Body of pancreas (tissue), 4 donors: ENCODE measurements around the gene CSF2. TPM values are rescaled to one million over a fixed set of nuclear protein-coding genes. Genes with fewer than 3 reads are reported as not detected.

Source experiments
- ATAC-seq: fragments of 150-250 bp; one replicate; pipeline ENCODE4 v1.9.1; 2016
- DNase-seq, 4 donors: peaks; one replicate each; pipeline ENCODE4 v3.0.0-alpha.2; 2019
- H3K27ac ChIP-seq, 4 donors: fragments of 200-600 bp; sonication (generic); 1 replicate in 3 of 4; 2 replicates in 1 of 4; pipeline versions ENCODE4 v1.5.1 to v1.6.1; 2016 to 2019; ENCODE audit warnings: mild to moderate bottlenecking in 1 of 4, mixed read lengths in 1 of 4, moderate library complexity in 1 of 4
- H3K27me3 ChIP-seq, 2 donors: fragments of 200-600 bp; sonication (generic); one replicate each; pipeline ENCODE4 v1.6.0; 2016; ENCODE audit warnings: mild to moderate bottlenecking in 1 of 2
- H3K36me3 ChIP-seq, 2 donors: fragments of 200-600 bp; sonication (generic); replicated peaks in 1 of 2; 2 replicates each; pipeline ENCODE4 v1.5.1; 2016; ENCODE audit warnings: low read depth in 2 of 2; ENCODE audit not compliant: insufficient read depth in 1 of 2
- H3K4me1 ChIP-seq: fragments of 200-600 bp; sonication (generic); one replicate; pipeline ENCODE4 v1.6.0; 2016
- H3K4me3 ChIP-seq, 2 donors: fragments of 200-600 bp; sonication (generic); 1 replicate in 1 of 2; 2 replicates in 1 of 2; pipeline ENCODE4 v1.5.1; 2016 to 2019
- H3K9me3 ChIP-seq, 3 donors: fragments of 200-600 bp; sonication (generic); 1 replicate in 2 of 3; 2 replicates in 1 of 3; pipeline ENCODE4 v1.5.1; 2016
- CTCF ChIP-seq, 7 experiments: fragments of 450-650 bp in 4 of 7; fragments of 200-600 bp in 3 of 7; sonication (generic) in 3 of 7; IDR thresholded peaks; one replicate each; pipeline ENCODE4 v1.5.1; 2016 to 2019; ENCODE audit warnings: antibody characterized with exemption in 7 of 7
- POLR2A ChIP-seq, 3 donors: fragments of 450-650 bp; IDR thresholded peaks; one replicate each; pipeline ENCODE4 v1.6.1; 2016; ENCODE audit warnings: antibody characterized with exemption in 3 of 3, mild to moderate bottlenecking in 2 of 3
- WGBS, 2 donors: methylation state at CpG; one replicate each; pipeline ENCODE4 v1.1.5; 2017; 5-methylcytosine and 5-hydroxymethylcytosine counted together
- intact Hi-C: fragments of 100-400 bp; cut with DNase I; formaldehyde crosslinking; loops from one replicate; pipeline ENCODE4 v1.15.1; 2023
- total RNA-seq, 2 donors: library from RNA; depleted of rRNA; stranded (reverse); fragments of >200 nt; gene quantifications; one replicate each; pipeline ENCODE4 v1.1.0, GENCODE V29; 2016

Gene CSF2
- total RNA-seq, 2 donors from 2014 or later: not detected

GRCh38 chr5:132056610-132057497, 16.7 kb upstream of the CSF2 start:
- no peaks in the 10 kb centered on the region for H3K4me1 ChIP-seq
- peak in 1 of 4 donors; percentile 3 for DNase-seq
- H3K27ac ChIP-seq: no peak overlapping the region
- no peaks in the 10 kb centered on the region for H3K9me3 ChIP-seq
- no peak for ATAC-seq
- H3K27me3 ChIP-seq: no peaks in the 10 kb centered on the region
- no peak overlapping the region for H3K4me3 ChIP-seq
- 83 to 91% methylated on average over 13 of the region's 14 CpGs for WGBS, 2 donors
- H3K36me3 ChIP-seq: no peaks in the 10 kb centered on the region
- no peak for TF ChIP-seq CTCF (IDR thresholded peaks at IDR 0.05)
- no peak for TF ChIP-seq POLR2A (IDR thresholded peaks at IDR 0.05)
- intact Hi-C loops: no loop called here

DNA sequence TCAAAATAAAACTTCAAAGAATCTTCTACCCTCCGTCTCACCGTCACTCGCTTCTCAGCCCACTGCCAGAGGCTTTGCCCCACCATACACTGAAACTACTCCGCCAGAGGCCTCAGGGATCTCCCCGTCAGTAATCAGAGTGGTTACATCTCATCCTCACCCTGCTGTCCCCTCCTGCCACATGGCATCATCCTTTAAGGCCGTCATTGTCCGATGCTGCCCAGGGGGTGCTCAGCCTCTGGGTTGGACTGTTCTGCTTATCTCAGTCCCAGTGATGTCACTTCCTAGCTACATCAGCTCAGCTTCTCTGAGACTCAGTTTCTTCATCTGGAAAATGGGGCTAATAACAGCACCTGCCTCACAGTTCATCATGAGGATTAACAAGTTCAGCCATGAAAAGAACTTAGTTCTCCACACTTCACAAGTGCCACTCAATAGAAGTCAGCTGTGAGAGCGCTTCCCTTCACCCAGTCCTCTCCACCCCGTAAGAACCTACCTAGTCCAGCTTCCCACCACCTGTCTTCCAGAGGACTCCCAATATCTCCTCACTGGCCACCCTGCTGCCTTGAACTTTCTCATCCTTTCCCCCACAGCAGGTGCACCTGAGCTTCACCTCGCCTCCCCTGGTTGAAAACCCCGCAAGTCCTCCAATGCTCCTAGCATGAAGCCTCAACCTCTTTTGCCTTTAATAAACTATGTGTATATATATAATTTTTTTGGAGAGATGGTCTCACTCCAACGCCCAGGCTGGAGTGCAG, 15.9 kb upstream of the CSF2 start:
- TF ChIP-seq POLR2A (IDR thresholded peaks at IDR 0.05) (no peak), CTCF (IDR thresholded peaks at IDR 0.05) (no peak)
- 77 to 85% methylated on average over 12 of the region's 12 CpGs for WGBS, 2 donors
- Histone ChIP-seq H3K4me1 (no peaks in the 10 kb centered on the region), H3K27ac (no peak overlapping the region), H3K27me3 (no peaks in the 10 kb centered on the region), H3K4me3 (no peak overlapping the region), H3K9me3 (no peaks in the 10 kb centered on the region), H3K36me3 (no peaks in the 10 kb centered on the region)
- ATAC-seq: no peak
- intact Hi-C loops: no loop called here
- peak in 1 of 4 donors; percentile 5 for DNase-seq

- no peaks in the 10 kb centered on the region for H3K27me3 ChIP-seq
- H3K36me3 ChIP-seq: no peaks in the 10 kb centered on the region
- intact Hi-C loops: no loop called here
- H3K27ac ChIP-seq: no peak overlapping the region
- ATAC-seq (no peak), DNase-seq (peak in 2 of 4 donors; percentile 1 to 4)
- no peaks in the 10 kb centered on the region for H3K9me3 ChIP-seq
- WGBS, 2 donors: 58 to 76% methylated on average over 7 of the region's 7 CpGs
- TF ChIP-seq POLR2A (IDR thresholded peaks at IDR 0.05) (no peak), CTCF (IDR thresholded peaks at IDR 0.05) (no peak)
- no peak overlapping the region for H3K4me3 ChIP-seq
- no peaks in the 10 kb centered on the region for H3K4me1 ChIP-seq
Observed at GRCh38 chr5:132058646-132059042, 14.9 kb upstream of the CSF2 start.

DNA sequence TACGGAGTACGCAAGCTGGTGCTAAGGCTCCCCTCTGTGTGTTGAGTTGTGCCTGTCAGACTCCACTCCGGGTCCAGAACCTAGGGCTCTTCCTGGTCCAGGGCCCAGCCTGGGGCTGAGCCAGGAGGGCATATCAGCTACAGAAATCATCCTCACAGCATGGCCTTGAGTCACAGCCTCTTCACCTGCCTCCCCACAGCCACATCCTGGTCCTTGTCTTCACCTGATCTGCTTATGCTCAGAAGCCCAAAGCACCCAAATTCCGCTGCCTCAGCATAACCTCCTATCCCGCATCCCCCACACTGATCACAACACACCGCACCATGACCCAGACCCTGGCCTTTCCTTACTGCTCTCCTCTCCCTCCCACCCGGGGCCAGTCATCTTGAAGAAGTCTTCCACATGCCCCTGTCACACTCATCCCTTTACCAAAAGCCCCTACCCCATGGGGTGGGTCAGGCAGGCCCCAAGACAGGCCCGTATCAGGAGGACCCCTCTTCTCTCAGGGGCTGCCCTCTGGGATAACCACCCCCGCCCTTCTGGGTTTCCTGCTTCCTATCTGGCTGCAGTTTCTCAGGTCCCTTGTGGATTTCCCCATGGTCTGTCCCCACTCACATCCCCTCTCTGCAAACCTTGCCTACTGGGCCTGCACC, 14.4 kb upstream of the CSF2 start:
- ATAC-seq: no peak
- no peak for TF ChIP-seq CTCF (IDR thresholded peaks at IDR 0.05)
- DNase-seq: peak in 3 of 4 donors; percentile 6 to 9 (median 6)
- intact Hi-C loops: no loop called here
- Histone ChIP-seq H3K36me3 (no peaks in the 10 kb centered on the region), H3K27me3 (no peaks in the 10 kb centered on the region), H3K4me1 (no peaks in the 10 kb centered on the region), H3K9me3 (no peaks in the 10 kb centered on the region), H3K27ac (no peak overlapping the region), H3K4me3 (no peak overlapping the region)
- 77 to 86% methylated on average over 8 to 9 of the region's 9 CpGs for WGBS, 2 donors
